HEK293T (cell line): Measurements from ENCODE around the gene RIN2.

ENCODE experiments used
- CTCF ChIA-PET: fragments of 350-600 bp; formaldehyde crosslinking; extraction: SDS; loops from one replicate; lab custom pipeline; 2021; ENCODE audit warnings: antibody characterized with exemption, inconsistent platforms; lab: Yijun Ruan, JAX
- POLR2A ChIA-PET: fragments of 350-600 bp; formaldehyde crosslinking; extraction: SDS; loops from one replicate; lab custom pipeline; 2020; ENCODE audit warnings: antibody characterized with exemption, inconsistent platforms; lab: Yijun Ruan, JAX
- DNase-seq: peaks from one replicate; pipeline ENCODE4 v3.0.0; 2012; ENCODE audit warnings: mixed read lengths; ENCODE audit errors: extremely low spot score
- ARNT ChIP-seq: fragments of 450-650 bp; IDR thresholded peaks from 2 replicates; pipeline ENCODE4 v1.6.1; 2017; ENCODE audit warnings: mild to moderate bottlenecking
- BHLHE40 ChIP-seq: fragments of 450-650 bp; IDR thresholded peaks from 2 replicates; pipeline ENCODE4 v1.6.1; 2016; ENCODE audit warnings: mild to moderate bottlenecking, moderate library complexity, borderline replicate concordance
- CTBP1 ChIP-seq: fragments of 450-650 bp; IDR thresholded peaks from 2 replicates; pipeline ENCODE4 v1.6.1; 2016; ENCODE audit warnings: borderline replicate concordance
- ELF4 ChIP-seq: fragments of 450-650 bp; IDR thresholded peaks from 2 replicates; pipeline ENCODE4 v1.6.1; 2017; ENCODE audit warnings: antibody characterized with exemption
- FOXA1 ChIP-seq: fragments of 450-650 bp; IDR thresholded peaks from 2 replicates; pipeline ENCODE4 v1.6.1; 2016; ENCODE audit warnings: mild to moderate bottlenecking
- FOXK2 ChIP-seq: fragments of 450-650 bp; IDR thresholded peaks from 2 replicates; pipeline ENCODE4 v1.6.1; 2016; ENCODE audit warnings: mild to moderate bottlenecking
- FOXM1 ChIP-seq: fragments of 450-650 bp; IDR thresholded peaks from 2 replicates; pipeline ENCODE4 v1.6.1; 2017; ENCODE audit warnings: mild to moderate bottlenecking, borderline replicate concordance
- HDGF ChIP-seq: fragments of 450-650 bp; IDR thresholded peaks from 2 replicates; pipeline ENCODE4 v1.6.1; 2017; ENCODE audit warnings: antibody characterized with exemption, borderline replicate concordance
- L3MBTL2 ChIP-seq: fragments of 450-650 bp; conservative IDR thresholded peaks from 2 replicates; pipeline ENCODE4 v1.6.1; 2016; ENCODE audit warnings: mild to moderate bottlenecking
- LEF1 ChIP-seq: fragments of 450-650 bp; IDR thresholded peaks from 2 replicates; pipeline ENCODE4 v1.6.1; 2017; ENCODE audit warnings: mild to moderate bottlenecking, borderline replicate concordance
- NFRKB ChIP-seq: fragments of 450-650 bp; IDR thresholded peaks from 2 replicates; pipeline ENCODE4 v1.6.1; 2016; ENCODE audit warnings: mild to moderate bottlenecking, moderate library complexity
- SP1 ChIP-seq: fragments of 450-650 bp; IDR thresholded peaks from 2 replicates; pipeline ENCODE4 v1.6.1; 2017
- SUZ12 ChIP-seq: fragments of 450-650 bp; IDR thresholded peaks from 2 replicates; pipeline ENCODE4 v1.6.1; 2016; ENCODE audit warnings: mild to moderate bottlenecking
- TARDBP ChIP-seq: fragments of 450-650 bp; IDR thresholded peaks from 2 replicates; pipeline ENCODE4 v1.6.1; 2016
- ZNF384 ChIP-seq: fragments of 450-650 bp; IDR thresholded peaks from 2 replicates; pipeline ENCODE4 v1.6.1; 2016
- TF ChIP-seq, protein P1 (sequence below): fragments of 450-650 bp; IDR thresholded peaks from 2 replicates; pipeline ENCODE4 v1.6.1; 2016

RIN2 gene

DNA sequence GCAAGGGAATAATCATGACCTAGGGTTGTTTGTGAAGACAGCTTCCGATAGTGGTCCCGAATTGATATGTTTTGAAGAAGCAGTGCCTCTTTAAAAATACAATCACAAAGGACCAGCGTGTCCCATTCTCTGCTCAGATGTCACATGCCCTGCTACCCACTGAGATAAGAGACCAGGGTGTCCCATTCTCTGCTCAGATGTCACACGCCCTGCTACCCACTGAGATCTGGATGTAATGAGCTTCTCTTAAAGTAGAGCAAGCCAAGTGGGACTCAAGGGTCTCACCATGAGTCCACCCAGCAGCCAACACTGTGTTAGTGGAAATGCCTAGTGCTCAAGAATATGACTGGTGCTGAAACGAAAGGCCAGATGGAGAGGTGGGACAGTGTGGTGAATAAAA is 22.2 kb downstream of the RIN2 start:
- ChIA-PET CTCF (interaction anchor here (0.8 to 1.5 kb wide), 2 partner anchors 14 to 214 kb away, joined by 3 to 5 read pairs; no protein-coding TSS in a partner anchor), POLR2A (no interaction called here)
- no peak for TF ChIP-seq FOXA1
- no peak for DNase-seq

DNA sequence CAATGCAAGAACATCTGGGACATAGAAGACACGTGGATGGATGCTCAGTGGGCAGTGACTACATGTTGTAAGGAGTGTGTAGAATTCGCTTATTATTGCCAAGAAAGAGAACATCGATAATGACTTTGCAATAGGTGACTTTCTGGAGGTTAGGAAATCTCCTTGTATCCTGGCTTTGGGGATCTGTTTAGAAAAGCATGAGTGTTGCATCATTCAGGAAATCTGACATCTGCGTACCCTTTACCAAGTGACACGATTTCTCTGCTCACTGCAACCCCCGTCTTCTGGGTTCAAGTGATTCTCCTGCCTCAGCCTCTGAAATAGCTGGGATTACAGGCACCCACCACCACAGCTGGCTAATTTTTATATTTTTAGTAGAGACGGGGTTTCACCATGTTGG is 23.2 kb downstream of the RIN2 start:
- CTCF ChIA-PET, result interaction anchor here (1.5 kb wide), 1 partner anchor 213 kb away, joined by 5 read pairs; no protein-coding TSS in a partner anchor
- no peak for TF ChIP-seq HDGF
- no peak for TF ChIP-seq SUZ12
- TF ChIP-seq TARDBP, result no peak
- TF ChIP-seq ARNT, result no peak
- no peak for TF ChIP-seq ELF4
- TF ChIP-seq L3MBTL2, result no peak
- TF ChIP-seq FOXA1, result no peak
- TF ChIP-seq ZNF384, result no peak
- TF ChIP-seq FOXM1, result no peak
- TF ChIP-seq SP1, result no peak
- no peak for TF ChIP-seq NFRKB
- no peak for TF ChIP-seq BHLHE40
- TF ChIP-seq CTBP1, result no peak
- no peak for TF ChIP-seq FOXK2
- TF ChIP-seq, protein P1, sequence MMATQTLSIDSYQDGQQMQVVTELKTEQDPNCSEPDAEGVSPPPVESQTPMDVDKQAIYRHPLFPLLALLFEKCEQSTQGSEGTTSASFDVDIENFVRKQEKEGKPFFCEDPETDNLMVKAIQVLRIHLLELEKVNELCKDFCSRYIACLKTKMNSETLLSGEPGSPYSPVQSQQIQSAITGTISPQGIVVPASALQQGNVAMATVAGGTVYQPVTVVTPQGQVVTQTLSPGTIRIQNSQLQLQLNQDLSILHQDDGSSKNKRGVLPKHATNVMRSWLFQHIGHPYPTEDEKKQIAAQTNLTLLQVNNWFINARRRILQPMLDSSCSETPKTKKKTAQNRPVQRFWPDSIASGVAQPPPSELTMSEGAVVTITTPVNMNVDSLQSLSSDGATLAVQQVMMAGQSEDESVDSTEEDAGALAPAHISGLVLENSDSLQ, result no peak
- TF ChIP-seq LEF1, result no peak
- no peak for DNase-seq
- POLR2A ChIA-PET, result no interaction called here

DNA sequence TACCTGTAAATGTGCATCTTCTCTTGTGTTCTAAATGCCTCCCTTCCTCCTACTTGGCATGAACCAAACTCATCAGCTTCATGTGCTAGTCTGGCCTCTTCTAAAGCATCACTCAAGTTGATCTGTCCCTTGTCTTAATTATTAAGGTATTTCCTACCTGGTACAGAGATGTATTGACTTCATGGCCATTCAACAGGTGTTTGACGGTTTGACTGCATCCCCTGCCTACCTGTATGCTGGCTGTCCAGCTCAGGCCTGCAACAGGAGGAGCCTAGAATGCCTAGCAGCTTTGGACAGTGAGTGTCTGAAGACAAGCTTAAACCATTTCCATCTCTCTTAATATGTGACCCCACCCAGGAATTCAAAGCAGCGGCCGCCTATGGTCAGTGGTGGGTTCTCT is 24.6 kb downstream of the RIN2 start:
- ChIA-PET CTCF (no interaction called here), POLR2A (interaction anchor here (1.4 kb wide), 1 partner anchor 25 kb away, joined by 3 read pairs; the partner anchor contains the start of gene RIN2)
- no peak for DNase-seq
- TF ChIP-seq L3MBTL2, result no peak
- no peak for TF ChIP-seq FOXM1
- TF ChIP-seq SUZ12, result no peak
- no peak for TF ChIP-seq LEF1
- TF ChIP-seq TARDBP, result no peak
- TF ChIP-seq HDGF, result no peak
- TF ChIP-seq ELF4, result no peak
- no peak for TF ChIP-seq NFRKB
- no peak for TF ChIP-seq CTBP1
- TF ChIP-seq FOXK2, result no peak
- no peak for TF ChIP-seq FOXA1
- no peak for TF ChIP-seq ARNT
- no peak for TF ChIP-seq SP1
- no peak for TF ChIP-seq ZNF384
- TF ChIP-seq, protein P1, result no peak
- no peak for TF ChIP-seq BHLHE40

DNA sequence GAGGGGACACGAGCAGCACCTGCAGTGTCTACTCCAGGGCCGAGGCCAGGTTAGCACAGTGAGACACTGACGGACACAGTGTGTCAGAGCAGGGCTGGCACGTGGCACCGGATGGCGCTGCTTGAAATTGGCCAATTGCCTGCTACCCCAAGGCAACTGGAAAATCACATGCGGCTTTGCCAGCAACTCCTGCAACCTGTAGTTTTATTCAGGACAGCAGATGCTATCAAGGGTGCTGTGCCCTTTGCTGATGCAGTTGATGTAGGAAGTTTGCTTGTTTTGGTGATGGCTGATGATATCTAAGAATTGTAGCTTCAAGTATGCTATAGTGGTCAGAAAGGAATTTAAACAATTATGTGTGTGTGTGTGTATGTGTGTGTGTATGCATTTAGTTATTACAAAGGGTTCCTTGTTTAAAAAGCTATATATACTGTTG is 25.9 kb downstream of the RIN2 start:
- POLR2A ChIA-PET, result interaction anchor here (1.4 kb wide), 1 partner anchor 26 kb away, joined by 3 read pairs; the partner anchor contains the start of gene RIN2
- TF ChIP-seq ELF4 (no peak), ARNT (no peak), LEF1 (no peak), FOXM1 (no peak), CTBP1 (no peak), TARDBP (no peak), FOXK2 (no peak), SUZ12 (no peak), SP1 (no peak)
- DNase-seq, result no peak

DNA sequence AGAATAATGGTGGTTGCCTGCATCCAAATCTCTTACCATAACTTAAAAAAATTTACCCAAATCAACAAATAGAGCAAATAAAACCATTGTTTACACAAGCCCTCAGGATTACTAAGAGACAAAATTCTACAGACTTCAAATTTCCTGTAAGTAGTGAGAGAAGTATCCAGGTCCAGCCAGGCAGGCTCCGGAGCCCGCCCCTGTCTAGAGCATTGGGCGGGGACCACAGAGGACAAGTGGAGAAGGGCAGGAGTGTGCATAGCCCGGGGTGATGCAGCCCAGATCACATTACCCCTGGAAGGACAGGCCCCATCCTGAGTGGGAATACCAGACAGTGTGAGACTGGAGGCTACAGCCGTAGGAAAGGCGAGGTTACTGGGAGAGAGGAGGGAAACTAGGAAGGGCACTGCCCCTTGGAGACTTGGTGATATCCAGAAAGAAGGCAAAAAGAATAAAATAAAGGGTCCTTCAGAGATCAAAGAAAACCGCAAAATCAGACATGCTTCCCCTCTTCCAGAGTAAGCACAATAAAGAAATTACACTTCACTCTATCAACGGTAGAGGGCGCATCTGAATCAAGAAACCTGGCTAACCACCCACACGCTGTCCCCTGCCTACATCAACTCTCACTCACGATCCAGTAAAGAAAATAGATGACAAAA is 26.6 kb downstream of the RIN2 start:
- ChIA-PET POLR2A (no interaction called here), CTCF (interaction anchor here (1.1 kb wide), 1 partner anchor 192 kb away, joined by 3 read pairs; no protein-coding TSS in a partner anchor)
- DNase-seq, result peak; percentile 70
- TF ChIP-seq LEF1 (peak; percentile 59; the same call in 1 of the 2 replicates), SP1 (no peak)

More for the DNA sequence above, 25.9 kb downstream of the RIN2 start:
- CTCF ChIA-PET, result interaction anchor here (1.1 kb wide), 1 partner anchor 193 kb away, joined by 3 read pairs; no protein-coding TSS in a partner anchor

DNA sequence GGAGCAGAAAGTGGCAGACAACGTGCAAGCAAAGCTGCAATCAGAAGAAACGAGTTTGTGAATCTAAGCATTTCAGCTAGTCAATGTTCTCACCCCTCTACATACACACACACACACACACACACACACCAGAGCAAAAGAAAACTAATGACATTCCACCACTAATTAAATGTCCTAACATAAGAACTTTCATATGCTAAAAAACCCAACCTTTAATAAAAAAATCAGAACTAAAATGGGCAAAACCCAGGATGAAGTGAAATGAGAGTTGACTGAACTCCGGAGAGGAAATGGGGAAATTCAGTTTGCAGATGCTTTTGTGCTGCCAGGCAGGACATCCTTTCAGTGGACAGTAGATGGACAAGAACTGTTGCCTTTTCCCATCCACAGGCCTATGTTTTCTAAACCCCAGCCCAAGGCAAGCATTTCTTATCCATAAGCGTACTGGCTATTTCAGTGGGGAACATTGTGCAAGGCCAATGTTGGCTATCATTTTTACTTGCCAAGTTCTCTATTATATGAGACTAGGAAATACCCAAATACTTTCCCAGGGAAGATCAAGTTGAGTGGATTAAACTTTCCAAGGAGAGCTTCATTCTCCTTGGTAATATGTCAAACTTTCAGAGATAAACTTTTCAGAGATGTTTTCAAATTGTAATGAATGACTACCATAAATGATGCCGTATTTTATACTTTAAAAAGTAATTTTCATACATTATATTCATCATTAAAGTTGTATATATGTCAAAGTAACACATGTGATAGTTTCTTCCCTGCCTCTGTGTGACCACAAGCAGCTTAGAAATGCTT is 27.3 kb downstream of the RIN2 start:
- DNase-seq, result no peak
- ChIA-PET POLR2A (no interaction called here), CTCF (interaction anchor here (0.6 to 1.7 kb wide), 3 partner anchors 73 to 209 kb away, joined by 3 to 6 read pairs (median 3); no protein-coding TSS in a partner anchor)
- TF ChIP-seq TARDBP, result no peak
- TF ChIP-seq LEF1, result no peak
- TF ChIP-seq SUZ12, result no peak
- TF ChIP-seq NFRKB, result no peak
- TF ChIP-seq SP1, result no peak
- TF ChIP-seq ZNF384, result no peak
- no peak for TF ChIP-seq HDGF
- TF ChIP-seq FOXM1, result no peak
- no peak for TF ChIP-seq ELF4
- no peak for TF ChIP-seq L3MBTL2
- no peak for TF ChIP-seq BHLHE40
- TF ChIP-seq ARNT, result no peak
- no peak for TF ChIP-seq CTBP1
